Measurements from ENCODE around the gene CLCF1.

Gene CLCF1

DNA sequence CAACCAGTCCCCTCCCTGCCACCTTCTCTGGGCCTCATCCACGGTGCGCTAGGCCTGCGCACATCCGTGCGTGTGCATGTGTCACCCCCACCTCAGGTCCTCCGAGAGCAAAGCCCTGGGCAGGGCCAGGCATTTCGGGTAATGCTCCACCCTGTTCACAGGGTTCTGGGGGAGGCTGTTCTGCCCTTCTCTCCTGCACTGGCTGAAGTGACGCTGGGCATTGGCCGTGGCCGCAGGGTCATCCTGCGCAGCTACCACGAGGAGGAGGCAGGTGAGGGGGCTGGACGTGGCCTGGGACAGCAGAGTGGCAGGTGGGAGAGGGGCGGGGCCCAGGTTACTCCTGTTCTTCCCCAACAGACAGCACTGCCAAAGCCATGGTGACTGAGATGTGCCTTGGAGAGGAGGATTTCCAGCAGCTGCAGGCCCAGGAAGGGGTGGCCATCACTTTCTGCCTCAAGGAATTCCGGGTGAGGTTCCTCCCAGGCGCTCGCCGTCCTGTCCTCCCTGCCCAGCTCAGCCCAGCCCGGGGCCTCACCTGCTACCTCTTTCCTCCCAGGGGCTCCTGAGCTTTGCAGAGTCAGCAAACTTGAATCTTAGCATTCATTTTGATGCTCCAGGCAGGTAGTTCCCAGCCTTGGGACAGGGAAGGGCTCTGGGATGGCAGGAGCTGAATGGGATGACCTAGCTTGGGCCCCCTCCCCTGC, 22.3 kb upstream of the CLCF1 start:
- no peak for DNase-seq

DNA sequence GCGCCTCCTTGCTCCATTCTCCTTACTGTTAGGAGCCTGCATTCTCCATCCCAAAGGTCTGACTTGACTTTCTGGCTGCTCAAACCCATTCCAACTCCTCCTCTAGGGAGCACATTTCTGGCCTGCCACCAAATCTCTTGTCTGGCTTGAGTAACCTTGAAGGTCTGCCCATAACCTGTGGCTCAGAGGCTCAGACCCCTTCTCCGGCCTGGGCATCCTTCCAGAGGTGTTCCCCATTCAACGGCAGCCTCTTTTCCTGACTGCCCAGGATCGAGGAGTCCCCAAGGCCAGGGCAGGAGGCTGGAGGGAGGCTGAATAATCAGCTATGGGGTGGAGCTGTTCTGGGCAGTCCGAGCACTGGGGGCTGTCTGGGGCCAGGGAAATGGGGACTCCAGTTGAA, 20.6 kb upstream of the CLCF1 start:
- DNase-seq = no peak

DNA sequence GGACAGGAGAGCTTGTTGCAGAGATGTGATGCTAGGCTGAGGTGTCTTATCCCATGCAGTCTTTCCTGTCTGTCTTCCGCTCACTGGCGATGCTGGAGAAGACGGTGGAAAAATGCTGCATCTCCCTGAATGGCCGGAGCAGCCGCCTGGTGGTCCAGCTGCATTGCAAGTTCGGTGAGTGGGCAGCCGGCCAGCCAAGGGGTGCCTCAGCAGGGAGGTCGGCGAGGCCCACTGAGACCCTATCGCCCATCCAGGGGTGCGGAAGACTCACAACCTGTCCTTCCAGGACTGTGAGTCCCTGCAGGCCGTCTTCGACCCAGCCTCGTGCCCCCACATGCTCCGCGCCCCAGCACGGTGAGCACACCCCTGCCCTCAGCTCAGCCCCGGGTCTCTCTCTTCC, 20.0 kb upstream of the CLCF1 start:
- DNase-seq = no peak

DNA sequence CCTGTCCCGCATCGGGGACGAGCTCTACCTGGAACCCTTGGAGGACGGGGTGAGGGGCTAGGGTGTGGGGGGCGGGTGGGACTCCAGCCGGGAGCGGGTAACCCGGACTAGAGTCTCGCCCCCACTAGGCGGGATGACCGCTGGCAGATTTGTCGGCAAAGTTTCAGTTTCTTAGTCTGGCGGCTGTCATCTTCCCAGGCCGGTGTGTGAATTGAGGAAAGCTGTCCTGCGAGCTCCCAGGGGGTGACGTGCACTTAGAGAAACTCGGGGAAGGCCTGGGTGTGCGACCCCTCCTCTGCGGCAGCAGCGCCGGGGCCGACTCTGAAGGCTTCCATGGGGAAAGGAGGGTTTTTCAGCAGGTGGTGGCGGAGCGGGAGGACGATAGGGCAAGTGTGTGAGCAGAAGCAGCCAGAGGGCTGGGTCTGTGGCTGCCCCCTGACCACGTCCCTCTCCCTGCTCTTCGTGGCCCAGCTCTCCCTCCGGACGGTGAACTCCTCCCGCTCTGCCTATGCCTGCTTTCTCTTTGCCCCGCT, 18.9 kb upstream of the CLCF1 start:
- DNase-seq = no peak

DNA sequence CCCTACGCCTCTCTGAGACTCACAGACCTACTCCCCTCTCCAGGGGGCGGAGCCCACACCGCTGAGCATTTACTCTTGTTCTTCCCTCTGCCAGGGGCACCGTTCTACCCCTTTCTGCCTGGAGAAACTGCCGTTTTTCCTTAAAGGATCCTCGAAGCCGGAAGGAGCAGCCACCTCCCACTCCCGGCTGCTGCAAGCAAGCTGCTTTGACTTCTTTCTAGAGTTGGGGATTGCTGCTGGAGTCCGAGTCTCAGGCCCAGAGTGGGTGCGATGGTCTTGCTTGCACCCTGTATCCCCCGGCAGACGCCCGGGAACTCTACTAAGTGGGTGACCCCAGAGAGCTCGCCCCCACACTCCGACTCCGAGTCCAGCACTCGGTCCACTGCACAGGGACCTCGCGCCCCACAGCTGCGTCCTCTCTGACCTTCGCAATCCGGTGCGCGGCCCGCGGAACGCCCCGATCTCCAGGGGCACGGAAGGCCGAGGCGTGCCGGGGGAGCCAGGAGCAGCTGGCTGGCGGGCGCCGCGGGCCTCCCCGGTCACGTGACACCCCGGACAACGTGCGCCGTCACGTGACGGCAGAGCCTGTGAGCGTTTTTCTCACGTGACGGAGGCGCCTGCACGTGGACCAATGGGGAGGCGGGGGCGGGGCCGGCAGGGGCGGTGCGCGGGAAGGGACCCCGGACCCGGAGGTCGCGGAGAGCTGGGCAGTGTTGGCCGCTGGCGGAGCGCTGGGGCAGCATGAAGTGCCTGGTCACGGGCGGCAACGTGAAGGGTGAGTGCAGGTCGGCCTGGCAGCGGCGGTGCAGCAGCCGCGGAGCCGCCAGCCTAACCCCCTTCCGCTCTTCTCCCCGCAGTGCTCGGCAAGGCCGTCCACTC, 18.1 kb upstream of the CLCF1 start, which contains the start of gene RAD9A:
Gene RAD9A (plus strand): TSS at position 683 of the 879 bp plus-strand sequence. CDS start 59 bp downstream, at position 742.
- peak; percentile 85 for DNase-seq

DNA sequence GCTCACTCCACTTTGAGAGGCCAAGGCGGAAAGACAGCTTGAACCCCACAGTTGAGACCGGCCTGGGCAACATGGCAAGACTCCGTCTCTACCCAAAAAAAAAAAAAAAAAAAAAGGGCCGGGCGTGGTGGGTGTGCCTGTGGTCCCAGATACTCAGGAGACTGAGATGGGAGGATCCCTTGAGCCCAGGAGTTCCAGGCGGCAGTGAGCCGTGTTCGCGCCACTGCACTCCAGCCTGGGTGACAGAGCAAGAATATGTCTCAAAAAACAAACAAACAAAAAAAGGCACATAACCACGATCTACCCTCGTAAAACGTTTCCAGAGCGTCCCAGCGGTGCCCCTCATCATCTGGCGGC, 17.5 kb upstream of the CLCF1 start:
- DNase-seq = no peak

DNA sequence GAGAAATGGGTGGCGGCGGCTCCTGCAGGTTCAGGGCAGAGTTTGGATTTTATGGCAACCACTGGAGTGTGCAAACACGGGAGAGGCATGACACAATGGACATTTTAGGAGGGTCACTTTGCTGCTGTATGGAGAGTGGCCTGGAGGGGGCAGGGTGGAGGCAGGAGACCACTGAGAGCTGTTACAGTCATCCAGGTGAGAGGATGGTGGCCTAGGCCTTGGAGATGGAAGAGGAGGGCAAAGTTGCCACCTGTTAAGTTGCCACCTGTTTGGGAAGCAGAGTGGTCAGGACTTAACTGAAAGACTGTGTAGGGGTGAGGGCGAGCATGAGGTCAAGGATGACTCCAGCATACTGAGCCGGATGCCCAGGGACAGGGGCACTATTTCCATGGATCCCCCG, 16.1 kb upstream of the CLCF1 start:
- no peak for DNase-seq

DNA sequence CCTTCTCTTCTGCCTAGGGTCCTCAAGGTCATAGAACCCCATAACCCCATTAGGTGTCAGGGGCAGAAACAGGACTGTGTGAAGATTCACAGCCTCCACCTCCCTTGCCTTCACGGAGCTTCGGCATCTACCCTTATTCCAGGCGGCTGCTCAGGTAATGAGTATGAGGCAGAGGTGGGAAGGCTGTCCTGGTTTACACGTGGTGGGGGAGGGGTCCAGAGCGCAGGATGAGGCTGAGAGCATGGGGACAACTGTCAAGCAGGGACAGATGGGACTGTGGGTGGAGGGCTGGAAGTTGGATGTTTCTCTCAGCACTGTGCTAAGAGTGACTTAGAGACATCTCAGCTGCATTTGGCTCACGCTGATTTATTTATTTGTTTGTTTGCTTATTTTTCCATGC, 14.1 kb upstream of the CLCF1 start:
- no peak for DNase-seq

DNA sequence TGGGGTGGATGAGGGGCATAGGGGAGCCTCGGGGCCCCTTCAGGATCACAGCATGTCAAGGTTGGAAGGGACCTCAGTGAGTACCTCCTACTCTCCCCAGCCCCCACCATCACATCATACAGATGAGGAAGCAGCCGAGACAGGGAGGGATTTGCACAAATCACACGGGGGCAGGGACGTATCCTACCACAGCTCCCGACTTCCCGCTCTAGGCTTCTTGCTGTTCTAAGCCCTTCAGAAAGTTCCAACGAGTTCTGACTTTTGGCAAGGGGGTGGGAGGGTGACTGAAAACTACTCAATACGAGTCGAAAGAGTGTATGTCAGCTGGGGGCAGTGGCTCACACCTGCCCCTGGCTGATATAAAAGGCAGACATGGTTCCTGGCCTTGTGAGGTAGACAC, 13.7 kb upstream of the CLCF1 start:
- no peak for DNase-seq

DNA sequence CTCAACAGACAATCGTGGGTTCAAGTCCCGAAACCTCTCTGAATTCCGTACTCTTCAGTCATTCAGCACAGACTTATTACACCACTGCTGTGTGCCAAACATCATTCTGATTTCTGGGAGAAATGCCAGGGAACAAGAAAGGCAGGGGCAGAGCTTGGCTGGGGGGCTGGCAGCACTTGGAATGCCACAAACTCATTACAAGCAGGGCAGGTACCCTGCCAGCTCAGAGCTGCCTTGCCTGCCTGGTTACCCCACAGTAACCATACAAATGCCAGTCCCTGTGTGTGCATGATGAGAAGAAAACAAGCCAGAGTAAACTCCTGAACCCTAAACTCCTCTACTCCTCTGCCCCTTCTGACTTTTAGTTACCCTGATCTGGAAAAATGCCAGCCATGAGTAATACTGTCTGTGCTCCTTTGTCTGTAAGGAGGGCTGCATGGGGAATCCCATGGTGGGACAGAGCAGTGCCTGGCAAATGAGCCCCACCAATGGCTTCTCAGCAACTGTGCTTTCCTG, 11.5 kb upstream of the CLCF1 start:
- peak; percentile 70 for DNase-seq

DNA sequence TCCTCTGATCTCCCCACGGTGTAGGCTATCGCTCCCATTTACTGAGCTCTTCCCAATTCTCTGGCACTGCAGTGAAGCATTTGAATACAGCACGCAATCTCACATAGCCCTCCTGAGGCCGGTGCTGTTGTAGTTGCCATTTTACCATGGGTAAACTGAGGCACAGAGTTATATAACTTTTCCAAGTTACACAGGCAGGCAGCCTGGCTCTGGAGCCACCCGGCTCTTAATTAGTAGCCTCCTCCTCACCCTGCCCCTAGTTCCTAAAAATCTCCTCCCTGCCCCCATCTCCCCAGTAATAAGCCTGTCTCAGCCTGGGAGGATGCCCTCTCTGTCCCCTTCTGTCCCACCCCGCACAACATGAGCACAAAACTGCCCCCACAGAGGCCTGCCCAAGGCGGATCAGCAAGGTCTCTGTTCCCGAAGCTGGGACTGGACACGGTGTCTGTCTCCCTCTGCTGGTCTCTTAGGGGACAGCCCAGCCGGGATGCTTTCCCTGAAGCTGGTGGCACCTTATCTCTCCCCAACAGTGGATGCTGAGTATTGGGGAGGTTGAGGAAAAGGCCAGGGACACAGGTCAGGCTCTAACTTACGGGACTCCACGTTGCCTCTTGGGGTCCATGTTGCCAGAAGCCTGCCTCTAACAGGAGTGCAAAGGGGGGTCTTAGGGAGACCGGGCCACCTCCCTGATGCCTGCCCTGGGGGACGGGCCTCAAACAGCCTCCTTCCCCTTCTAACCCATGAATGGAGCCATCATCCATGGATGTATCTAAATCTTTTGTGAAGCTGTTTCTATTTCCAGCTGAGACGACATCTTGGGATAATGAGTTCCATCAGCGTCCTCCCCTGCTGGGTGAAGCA, 9.1 kb upstream of the CLCF1 start:
- peak; percentile 5 for DNase-seq

DNA sequence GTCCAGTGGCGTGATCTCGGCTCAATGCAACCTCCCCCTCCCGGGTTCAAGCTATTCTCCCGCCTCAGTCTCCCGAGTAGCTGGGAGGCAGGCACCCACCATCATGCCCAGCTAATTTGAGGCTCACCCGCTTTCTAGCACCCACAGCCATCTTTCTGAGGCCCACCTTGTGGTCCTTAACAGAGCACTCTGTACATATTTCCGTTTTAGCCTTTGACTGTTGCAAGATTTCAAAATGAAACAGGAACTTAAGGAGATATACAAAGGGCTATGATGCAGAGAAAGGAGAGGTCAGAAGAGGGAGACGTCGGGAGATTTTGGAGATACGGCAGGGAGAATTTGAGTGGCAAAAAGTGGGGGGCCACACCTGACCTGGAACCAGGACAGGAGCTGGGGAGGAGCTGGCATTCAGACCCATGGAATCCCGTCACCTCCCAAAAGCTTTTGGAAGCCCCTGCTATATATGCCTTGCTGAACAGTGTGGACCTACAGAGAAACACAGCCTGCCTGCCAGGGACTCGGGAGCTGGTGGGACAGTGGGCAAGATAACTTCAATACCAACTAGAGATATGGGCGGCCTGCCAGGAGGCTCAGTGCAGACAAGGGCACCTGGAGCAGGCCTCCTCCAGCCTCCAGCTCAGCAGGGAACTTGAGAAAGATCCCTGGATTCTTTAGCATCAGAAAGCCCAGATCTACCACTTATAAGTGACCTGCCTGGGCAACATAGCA, 8.0 kb upstream of the CLCF1 start:
- DNase-seq = no peak

DNA sequence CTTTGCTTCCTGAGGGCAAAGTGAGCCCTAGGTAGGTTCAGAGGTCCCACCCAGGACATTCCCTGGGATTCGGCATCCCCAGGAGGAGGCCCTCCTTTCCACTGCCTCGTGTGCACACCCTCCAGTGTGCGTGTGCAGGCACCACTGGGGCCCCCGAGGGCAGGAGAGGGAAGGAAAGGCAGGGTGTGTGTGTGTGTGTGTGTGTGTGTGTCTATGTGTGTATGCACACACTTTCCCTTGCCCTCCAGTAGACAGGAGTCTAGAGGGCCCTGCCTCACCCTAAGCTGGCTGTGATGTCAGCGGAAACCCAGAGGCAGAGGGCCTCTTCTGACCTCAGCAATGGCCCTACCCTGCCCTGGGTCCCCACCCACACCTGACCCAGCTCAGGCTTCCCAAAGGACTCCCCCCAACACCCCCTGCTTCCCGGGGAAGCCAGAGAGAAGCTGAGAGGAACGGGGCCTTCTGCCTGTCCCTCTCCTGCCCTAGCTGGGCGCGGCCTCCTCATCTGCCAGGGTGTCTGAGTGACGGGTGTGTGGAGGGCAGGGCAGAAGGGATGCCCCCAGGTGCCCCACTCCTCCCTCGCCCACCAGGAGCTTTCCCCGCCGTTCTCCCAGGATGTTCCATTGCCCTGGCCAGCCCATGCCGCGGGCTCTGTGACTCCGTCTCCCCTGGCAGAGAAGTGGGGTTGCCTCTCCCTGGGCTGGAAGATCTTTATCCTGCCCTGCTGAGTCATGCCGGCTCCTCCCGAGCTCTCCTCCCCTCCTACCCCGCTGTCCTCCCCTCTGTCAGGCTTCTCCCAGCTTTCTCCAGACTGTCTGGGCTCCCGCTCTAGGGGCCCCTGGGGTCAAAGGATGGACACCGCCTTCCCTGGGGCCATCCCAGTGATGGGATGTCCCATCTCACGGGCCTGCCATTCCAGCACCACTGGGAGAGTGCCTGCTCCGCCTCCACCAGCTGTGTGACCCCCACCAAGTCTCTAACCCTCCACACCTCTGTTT, 6.0 kb upstream of the CLCF1 start:
- no peak for DNase-seq

DNA sequence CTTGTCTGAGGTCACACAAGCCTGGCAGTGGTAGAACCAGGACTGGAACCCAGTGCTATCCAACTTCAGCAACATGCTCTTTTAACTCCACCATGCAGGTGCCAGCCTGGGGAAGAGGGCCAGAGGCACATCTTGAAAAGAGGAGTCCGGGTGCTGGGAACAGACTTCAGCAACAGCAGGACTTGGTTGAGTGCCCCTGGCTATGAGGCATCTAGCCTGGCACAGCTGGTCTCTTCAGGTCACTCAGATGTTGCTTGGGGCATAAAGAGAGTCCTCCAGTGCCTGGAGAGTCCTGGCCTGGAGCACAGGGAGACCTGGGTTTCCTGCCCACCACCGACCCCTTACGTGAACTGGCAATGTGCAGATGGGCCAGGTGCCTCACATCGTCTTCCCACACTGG, 5.1 kb upstream of the CLCF1 start:
- DNase-seq = no peak

DNA sequence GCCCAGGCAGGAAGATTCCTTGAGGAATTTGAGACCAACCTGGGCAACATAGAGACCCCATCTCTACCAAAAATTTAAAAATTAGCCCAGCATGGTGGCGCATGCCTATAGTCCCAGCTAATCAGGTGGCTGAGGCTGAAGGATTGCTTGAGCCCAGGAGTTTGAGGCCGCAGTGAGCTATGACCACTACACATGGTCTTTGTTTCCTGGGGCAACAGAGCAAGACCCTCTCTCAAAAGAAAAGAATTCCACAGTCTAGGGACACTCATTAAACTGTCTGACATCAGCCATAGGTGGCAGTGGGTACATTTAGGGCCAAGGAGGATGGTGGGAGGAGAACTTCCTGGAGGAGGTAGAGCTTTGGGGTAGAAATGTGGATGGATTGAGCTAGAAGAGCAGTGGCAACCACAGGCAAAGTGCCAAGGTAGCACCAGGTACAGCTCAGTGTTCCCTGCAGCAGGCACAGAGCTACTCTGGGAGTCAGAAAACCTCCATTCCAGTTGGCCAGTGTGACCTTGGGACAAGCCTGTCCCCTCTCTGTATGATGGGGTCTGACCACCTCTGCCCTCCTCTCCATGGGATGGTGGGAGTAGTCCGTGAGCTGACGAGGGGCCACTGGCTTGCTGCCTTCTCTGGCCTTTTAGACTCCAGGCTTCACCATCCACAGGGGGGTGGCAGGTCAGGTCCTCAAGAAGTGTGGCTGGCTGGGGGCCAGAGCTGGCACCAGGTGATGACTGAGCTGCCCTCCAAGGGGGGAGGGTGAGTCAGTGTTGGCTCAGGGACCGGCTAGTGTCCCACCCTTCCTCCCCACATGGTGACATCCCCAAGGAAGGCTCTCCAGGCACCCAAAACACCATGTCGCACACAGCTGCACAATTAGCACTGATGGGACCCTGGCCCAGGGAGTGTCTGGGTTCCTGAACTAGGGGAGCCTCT, 3.7 kb upstream of the CLCF1 start:
- DNase-seq = no peak

DNA sequence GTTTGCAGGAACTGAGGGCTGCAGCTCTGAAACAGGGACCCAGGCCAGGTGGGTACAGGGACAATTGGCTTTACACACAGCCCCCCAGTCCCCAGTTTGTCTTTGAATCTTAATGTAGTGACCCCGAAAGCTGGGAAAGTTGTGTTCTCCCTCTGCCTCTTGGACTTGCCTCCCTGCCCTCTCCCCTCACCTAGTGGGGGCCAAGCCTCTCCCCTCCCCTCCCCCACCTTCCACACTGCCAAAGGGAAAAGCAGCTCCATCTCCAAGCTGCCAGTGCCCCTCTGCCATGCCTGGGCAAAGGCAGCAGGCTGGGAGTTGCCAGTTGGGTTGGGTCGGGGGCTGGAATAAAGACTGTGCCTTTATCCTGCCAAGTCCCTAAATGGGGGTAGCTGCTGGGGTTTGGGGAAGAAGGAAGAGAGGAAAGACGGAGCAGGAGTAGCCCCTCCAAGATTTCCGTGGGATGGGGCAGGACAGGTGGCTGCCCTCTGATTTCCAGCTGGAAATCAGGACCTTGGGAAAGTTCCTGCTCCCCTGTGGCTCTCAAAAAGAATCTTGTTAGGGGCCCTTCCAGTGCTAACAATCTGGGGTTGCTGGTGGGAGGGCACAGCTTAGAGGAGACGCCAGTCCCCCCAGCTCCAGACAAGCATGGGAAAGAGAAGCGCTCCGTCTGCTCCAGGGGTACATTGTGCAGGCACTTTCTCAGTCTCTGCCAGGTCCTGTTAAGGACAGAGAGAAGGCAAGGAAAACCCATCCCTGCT, 2.8 kb upstream of the CLCF1 start:
- DNase-seq = no peak

DNA sequence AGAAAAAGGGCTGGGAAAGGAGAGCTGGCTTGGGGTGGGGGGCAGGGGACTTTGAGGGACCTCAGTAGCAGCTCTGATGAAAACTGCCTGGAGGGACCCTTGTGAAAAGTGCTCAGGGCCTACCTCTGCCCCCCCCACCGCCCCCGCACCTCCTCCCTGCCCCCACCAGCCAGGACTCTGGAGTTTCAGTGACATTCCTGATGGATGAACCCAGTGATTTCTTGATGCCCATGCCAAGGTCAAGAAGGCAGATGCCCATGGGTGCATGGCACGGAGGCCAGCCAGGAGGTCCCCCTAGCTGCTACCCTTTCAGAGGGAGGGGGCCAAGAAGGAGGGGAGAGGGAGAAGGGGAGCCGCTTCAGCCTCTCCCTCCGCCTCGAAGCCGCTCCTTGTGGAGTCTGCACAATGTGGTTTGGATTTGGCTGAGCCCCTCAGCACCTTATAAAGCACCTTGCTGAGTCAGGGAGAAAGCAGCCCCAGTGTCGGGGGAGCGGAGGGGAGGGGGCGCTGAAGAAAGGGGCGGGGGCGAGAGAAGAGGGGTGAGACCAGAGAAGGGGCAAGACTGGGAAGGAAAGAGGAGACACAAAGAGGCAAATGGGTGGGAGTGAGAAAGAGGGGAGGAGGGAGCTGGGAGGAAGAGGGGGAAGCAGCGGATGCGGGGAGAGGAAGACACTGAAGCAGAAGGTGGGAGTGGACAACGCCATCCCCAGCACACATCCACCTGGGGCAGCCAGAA, 2.1 kb upstream of the CLCF1 start:
- no peak for DNase-seq

Data from NCI-H446 treated with DMSO at 0.1 percent for 48 hours (cell line).